GM19193 (cell line): ENCODE data around the gene ELL.
A peak's percentile ranks its signal among the peaks of the same experiment; 100 is the strongest.

ENCODE experiments used
- POLR2A ChIP-seq: IDR thresholded peaks from 4 replicates; pipeline ENCODE4 v1.6.1; 2011; ENCODE audit not compliant: insufficient read depth, insufficient read length; ENCODE audit errors: extremely low read depth

The ELL gene

DNA sequence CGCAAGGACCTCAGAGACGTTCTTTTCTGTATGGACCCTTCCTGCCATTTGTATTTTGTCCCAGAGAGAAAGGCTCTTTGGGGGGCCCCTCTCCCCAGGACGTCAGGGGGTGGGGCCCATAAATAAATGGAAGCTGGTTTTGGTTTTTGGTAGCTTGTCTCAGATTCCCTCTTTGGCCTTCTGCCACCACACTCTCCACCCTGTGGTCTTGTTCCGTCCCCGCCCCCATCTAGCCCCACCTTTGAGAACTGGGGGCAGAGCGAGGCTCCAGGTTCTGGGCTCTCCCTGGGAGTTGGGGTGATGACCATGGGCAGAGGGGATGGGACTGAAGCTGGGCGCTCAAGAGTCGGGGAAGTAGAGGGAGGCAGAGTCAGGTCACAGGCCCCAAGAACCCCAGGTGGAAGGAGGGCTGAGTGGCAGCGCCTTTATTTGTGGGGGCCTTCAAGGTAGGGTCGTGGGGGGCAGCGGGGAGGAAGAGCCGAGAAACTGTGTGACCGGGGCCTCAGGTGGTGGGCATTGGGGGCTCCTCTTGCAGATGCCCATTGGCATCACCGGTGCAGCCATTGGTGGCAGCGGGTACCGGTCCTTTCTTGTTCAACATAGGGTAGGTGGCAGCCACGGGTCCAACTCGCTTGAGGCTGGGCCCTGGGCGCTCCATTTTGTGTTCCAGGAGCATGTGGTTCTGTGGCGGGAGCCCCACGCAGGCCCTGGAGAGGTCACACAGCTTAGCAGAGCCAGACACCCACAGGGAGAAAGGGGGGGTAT lies 87.3 kb downstream of the ELL start:
- TF ChIP-seq POLR2A, result peak; percentile 24

DNA sequence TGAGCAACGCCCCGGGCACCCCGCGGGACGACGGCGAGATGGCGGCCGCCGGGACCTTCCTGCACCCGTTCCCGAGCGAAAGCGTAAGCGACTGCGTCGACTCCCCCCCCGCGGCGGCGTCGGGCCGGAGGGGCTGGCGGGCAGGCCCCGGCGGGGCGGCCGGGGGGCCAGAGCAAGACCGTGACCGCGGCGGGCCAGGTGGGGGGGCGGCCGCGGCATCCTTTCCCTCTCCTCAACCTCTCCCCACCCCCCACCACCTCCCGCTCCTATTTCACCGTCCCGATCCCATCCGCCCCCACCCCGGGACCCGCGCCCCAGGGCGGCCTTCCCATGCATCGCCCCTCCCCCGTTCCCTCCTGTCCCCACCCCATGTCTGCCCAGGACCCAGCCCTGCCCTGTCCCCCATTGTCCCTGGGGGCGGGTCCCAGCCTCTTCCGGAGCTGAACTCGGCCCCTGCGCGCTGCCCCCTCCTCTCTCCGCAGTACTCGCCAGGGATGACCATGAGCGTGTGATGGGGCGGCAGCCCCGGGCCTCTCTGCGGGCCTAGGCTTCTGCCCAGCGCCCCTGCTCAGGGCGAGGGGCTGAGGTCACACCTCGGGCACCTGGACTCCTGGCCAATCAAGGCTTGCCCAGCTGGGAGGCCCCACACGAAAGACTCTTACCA lies 88.0 kb downstream of the ELL start:
- no peak for TF ChIP-seq POLR2A

DNA sequence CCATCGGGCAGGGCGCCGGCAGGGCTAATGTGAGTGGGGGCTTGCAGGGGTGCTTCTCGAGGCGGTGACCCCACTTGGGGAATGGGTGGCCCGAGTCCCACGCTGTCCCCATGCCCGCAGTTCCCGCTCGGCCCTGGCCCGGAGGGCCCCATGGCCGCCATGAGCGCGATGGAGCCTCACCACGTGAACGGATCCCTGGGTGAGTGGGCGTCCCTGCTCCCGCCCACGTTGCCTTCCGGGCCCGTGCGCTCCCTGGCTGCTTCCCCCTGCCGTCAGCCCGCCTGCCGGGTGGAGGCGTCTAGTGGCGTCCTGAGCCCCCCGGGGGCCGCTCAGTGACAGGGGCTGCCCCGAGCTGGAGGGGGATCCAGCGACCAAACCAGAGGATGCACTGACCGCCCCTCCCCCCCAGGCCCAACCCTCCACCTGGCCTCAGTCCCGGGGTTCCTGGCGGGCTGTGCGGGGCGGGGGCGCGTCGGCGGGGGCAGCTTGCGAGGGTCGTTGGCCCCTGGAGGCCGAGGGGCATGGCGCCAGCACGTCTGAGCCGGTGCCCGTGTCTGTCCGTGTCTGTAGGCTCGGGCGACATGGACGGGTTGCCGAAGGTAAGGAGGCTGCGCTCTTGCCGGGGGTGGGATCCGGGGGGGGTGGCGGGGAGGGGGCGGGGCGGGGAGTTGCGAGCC lies 88.7 kb downstream of the ELL start:
- peak; percentile 73 for TF ChIP-seq POLR2A

DNA sequence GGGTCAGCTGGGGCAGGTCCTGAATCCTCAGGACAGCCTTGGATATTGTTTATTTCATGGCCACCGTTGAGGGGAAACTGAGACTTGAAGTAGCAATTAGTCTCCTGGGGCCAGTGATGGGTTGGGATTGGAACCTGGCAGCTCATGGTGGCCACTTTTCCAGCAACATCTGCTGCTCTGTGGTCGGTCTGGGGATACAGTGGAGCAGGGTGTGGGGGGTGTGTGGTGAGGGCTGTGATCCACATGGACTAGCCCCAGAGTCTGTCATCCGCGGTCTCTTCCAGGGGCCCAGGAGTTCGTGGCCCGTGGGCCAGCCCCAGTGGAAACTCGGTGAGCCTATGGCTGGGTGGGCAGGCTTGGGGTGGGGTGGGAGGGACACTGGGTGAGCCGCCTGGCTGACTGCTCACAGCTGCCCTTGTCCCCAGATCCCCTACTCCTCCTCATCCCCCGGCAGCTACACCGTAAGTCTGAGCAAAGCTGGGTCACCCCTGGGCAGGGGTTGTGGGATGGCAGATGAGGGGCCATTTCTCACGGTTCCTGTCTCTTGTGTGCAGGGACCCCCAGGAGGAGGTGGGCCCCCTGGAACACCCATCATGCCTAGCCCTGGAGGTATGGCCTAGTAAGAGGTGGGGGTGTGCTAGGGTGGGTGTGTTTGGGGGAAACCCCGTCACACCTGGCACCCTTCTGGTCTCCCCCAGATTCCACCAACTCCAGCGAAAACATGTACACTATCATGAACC lies 89.4 kb downstream of the ELL start:
- no peak for TF ChIP-seq POLR2A

DNA sequence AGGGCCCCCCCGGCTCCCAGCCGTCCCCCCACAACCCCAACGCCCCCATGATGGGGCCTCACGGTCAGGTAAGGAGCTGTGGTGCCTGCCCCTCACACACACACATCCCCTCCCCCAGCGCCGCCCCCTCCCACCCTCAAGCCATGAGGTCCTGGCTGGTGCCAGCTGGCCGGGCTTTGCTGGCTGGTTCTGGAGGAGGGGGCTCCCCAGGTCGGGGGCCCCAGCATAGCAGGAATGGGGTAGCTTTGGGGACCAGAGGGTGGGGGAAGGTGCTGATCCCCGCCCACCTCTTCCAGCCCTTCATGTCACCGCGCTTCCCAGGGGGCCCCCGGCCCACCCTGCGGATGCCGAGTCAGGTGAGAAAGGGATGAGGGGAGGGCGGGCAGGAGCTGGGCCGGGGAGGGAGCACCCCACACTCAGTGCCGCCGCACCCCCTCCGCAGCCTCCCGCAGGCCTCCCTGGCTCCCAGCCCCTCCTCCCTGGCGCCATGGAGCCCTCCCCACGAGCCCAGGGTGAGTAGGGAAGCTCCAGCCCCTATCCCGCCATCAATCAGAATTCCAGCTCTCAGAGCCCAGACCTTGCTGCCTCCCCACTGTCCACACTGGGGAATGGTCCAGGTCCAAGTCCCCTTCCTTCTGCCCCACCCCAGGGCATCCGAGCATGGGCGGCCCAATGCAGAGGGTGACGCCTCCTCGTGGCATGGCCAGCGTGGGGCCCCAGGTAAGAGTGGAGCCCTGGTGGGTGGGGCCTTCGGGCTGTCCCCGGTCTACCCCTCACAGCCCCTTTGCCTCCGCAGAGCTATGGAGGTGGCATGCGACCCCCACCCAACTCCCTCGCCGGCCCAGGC lies 90.3 kb downstream of the ELL start:
- no peak for TF ChIP-seq POLR2A

- no peak for TF ChIP-seq POLR2A
Measured at GRCh38 chr19:18430417-18431144, 91.3 kb downstream of the ELL start.

- no peak for TF ChIP-seq POLR2A
Measured at GRCh38 chr19:18429717-18430416, 92.0 kb downstream of the ELL start.

- no peak for TF ChIP-seq POLR2A
Measured at GRCh38 chr19:18428787-18429674, 92.8 kb downstream of the ELL start.

- no peak for TF ChIP-seq POLR2A
Measured at GRCh38 chr19:18428173-18428786, 93.6 kb downstream of the ELL start.

- no peak for TF ChIP-seq POLR2A
Measured at GRCh38 chr19:18427743-18428113, 94.1 kb downstream of the ELL start.

DNA sequence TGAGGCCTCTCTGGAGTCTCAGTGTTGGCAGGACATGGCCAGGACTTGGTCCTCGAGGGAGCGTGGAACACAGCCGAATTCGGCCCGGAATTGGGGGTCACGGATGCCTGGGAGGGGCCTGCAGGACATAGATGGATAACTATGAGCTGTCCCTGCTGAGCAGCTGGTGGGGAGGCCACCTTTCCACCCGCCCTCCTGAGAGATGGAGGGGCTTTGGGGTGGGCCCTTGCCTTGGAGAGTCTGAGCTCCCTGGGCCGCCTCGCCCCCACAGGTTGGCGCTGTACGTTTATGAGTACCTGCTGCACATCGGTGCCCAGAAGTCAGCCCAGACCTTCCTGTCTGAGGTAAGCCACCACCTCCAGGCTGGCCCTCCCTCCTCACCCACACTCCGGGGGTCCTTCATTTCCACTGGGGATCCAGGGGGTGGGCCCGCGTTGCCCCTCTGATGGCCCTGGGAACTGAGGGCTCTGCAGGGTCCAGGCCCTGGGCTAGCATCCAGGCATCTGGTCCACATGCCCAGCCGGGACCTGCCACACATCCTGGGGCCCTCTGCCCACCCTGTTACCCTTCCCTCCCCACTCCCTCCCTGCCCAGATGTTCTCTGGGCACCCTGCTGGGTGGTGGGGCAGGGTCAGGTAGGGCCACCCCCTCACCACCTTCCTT lies 94.7 kb downstream of the ELL start:
- TF ChIP-seq POLR2A, result no peak
